NCI-H2171 (cell line): ENCODE data around the gene PGLYRP1.

ENCODE experiments used
- DNase-seq: peaks from one replicate; lab custom pipeline; 2025; lab: John Stamatoyannopoulos, UW

PGLYRP1 gene

DNA sequence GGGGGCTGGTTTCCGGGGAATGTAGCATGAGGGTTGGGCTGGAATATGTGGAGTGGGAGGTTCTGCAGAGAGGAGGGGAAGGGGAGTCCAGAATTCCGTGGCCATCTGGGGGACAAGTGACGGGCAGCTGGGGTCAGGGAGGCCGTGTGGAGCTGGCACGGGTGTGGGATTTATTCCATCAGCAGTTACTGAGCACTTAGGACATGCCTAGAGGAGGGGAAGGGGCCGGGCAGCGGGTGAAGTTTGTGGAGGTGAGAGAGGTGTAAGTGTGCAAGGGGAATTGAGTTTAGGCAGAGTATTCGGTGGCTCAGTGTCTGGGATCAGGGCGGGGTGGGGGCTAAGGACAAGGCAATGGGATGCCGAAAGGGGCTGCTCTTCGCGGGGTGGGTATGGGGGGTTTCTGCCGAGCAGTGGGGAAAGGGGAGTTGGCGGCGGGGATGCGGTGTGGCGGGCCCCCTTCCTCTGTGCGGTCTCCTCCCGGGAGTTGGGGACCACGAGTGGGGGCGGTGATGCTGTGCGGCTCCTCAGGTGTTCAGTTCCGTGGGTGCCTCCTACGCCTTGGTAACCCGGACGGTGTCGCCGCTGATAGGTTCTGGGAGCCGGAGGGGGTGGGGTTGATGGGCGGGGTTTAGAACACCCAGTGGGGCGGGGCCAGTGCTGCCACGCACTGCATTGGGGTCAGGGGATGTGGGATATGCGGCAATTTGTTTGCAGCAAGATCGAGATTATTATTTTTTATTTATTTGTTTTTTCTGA lies 22.2 kb downstream of the PGLYRP1 start:
- peak; percentile 70 for DNase-seq

- DNase-seq: no peak
These were observed 23.2 kb downstream of the PGLYRP1 start for GRCh38 chr19:45999653-46000121.

DNA sequence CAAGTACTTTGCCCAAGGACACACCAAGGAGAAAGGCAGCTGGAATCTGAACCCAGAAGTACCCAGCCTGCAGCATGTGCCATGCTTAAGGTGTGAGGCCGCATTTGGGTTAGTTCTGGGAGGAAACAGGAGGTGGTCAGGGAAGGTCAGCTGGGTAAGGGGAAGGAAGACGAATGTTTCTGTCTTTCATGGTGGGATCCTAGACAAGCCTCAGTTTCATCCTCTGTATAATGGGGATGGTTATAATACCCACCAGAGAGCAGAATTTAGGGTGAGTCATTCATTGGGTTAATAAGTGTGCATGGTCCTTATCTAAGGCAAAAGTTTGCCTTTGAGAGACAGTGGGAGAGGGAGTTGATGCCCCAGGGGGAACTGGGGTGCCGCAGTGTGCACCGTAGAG lies 24.0 kb downstream of the PGLYRP1 start:
- no peak for DNase-seq

- no peak for DNase-seq
These were observed 25.9 kb downstream of the PGLYRP1 start for GRCh38 chr19:45996933-45997332.

DNA sequence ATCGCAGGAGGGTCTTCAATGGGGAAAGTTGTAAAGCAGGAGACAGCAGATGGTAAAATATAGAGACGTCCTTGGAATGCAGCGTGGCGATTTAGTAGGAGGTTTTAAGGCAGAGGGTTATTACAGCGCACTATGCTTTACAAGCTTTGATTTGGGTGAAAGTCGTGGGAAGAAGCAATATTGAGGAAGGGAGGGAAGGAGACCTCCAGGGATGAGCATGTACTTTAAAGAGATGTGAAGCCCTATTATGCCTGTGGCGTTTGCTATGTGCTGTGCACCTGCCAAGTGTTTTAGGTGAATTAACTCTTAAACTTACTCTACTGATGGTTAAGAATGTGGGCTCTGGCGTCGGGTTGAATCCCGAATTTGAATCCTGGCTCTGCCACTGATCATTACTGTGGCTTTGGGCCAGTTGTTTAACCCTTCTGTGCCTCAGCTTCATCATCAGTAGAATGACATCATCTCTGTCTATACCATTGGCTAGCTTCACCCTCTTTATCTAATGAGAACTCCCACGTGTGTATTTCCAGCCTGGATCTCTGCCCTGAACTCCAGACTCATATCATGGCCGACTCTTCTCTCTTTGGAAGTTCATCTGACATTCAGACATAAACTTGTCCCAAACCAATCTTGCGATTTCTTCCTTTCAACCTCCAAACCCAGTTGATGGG lies 27.0 kb downstream of the PGLYRP1 start:
- no peak for DNase-seq

- peak; percentile 98 for DNase-seq
These were observed 27.7 kb downstream of the PGLYRP1 start, which contains the start of gene CCDC61 for GRCh38 chr19:45994998-45995714. Gene CCDC61, plus strand, starts transcription at chr19:45995467. Its CDS starts 7,552 bp downstream, at chr19:46003019.

GRCh38 chr19:45994456-45994997 lies 28.3 kb downstream of the PGLYRP1 start:
- no peak for DNase-seq

DNA sequence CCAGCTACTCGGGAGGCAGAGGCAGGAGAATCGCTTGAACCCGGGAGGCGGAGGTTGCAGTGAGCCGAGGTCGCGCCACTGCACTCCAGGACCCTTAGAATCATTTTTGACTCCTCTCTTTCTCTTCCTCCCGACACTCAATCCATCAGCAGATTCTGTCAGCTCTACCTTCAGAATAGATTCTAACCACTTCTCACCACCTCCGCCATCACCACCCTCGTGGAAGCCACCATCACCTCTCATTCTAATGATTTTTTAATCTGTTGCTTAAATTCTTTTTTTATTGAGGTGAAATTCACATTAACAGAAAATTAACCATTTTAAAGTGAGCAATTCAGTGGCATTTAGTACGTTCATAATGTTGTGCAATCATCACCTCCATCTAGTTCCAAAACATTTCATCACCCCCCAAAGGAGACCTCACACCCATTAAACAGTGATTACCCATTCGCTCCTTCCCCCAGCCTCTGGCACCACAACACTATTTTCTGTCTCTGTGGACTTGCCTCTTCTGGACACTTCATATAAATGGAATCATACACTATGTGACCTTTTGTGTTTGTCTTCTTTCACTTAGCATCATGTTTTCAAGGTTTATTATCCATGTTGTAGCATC lies 32.6 kb downstream of the PGLYRP1 start:
- DNase-seq: no peak

DNA sequence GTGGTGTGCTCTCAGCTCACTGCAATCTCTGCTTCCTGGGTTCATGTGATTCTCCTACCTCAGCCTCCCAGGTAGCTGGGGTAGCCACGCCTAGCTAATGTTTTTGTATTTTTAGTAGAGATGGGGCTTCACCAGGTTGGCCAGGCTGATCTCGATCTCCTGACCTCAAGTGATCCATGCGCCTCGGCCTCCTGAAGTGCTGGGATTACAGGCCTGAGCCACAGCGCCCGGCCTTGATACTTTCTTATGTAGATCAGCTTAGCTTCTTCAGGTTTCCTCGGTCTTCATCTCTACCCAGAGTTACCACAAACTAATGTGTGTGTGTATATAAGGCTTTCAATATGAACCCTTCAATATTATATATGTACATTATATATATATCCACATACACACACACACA lies 37.5 kb downstream of the PGLYRP1 start:
- DNase-seq: no peak

GRCh38 chr19:45981350-45981749 lies 41.5 kb downstream of the PGLYRP1 start:
- DNase-seq: no peak

GRCh38 chr19:45978156-45978555 lies 44.7 kb downstream of the PGLYRP1 start:
- no peak for DNase-seq

DNA sequence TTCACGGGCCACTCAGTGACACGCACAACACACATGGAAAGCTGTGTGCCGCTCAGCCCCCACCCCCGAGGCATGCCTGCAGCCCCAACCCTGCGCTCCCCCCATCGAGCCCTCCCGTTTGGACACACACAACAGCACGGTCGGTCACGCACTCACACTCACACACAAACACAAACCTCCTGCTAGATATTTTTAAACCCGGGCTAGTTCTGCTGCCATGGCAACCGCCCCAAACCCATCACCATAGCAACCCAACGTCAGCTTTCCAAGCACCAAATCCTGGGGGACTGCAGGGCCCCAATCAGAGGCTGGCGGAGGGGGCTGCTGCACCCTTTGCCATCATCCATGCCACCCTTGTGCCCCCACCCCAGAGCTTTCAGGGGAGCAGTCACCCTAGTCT lies 46.7 kb downstream of the PGLYRP1 start:
- peak; percentile 74 for DNase-seq

DNA sequence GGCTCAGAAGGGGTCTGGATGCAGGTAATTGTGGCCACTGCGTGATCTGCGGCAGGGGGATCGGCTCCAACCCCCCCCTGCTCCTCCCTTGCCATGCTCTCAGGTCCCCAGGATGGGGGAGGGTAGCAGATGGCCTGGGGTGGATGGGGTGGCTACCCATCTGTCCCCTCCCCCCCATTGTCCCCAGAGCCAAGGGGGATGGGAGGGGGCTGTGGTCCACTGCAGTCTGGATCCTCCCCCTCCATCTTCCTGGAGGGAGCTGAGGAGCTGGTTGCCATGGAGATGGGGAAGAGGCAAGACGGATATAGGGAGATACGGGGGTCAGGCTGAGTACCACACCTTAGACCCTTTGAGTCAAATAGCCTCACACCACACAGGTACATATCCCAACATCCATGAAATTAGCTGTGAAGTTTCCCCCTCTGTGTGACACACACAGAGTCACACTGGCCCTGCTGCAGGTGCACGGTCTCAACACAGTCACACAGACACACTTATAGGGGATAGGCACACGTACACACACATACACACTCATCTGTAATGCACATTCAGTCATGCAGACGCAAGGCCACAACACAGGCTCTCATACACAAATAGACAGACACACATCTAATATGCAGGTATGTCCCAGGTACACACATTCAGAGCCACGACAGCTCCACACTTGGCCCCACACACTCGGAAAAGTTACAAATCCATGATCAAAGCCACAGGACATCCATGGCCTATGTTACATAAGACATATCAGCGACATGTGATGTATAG lies 47.4 kb downstream of the PGLYRP1 start:
- no peak for DNase-seq

DNA sequence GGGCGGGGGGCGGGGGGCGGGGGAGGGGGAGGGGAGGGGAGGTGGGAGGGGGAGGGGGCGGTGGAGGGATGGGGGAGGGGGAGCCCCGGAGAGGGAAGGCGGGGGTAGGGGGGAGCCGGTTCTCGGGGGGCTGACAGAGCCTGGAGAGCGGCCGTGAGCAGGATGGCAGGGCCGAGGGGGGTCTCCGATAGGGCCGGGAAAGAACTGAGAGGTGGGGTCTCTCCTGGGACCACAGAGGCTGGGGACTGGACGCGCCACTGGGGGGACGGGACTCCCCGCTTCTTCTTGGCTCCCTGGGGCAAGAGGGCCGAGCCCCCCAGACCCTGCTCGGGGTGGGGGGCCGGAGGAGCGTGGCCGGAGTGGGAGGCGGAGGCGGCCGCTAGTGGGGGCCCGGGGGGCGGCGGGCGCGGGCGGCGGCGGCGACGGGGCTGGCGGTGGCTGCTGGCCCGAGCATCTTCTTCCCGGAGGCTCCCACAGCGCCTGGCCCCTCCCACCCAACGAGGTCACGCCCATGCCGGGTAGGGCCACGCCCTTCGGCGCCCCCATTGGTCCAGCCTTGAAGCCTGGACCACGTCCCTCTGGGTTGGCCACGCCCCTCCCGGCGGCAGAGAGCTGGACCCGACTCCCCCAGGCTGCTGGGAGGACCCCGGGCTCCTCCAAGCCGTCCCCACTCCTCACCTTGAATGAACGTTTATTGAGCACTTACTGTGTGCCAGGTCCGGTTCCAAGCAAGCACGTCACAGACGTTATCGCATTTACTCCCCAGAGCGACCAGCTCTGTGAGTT lies 49.1 kb downstream of the PGLYRP1 start, which contains the start of gene NOVA2:
NOVA2 (minus strand) TSS at position 313 of the 786 bp plus-strand sequence. CDS start 514 bp downstream, outside the sequence.
- peak; percentile 80 for DNase-seq

GRCh38 chr19:45972947-45973540 lies 49.8 kb downstream of the PGLYRP1 start:
- no peak for DNase-seq

GRCh38 chr19:45972081-45972946 lies 50.5 kb downstream of the PGLYRP1 start:
- no peak for DNase-seq

DNA sequence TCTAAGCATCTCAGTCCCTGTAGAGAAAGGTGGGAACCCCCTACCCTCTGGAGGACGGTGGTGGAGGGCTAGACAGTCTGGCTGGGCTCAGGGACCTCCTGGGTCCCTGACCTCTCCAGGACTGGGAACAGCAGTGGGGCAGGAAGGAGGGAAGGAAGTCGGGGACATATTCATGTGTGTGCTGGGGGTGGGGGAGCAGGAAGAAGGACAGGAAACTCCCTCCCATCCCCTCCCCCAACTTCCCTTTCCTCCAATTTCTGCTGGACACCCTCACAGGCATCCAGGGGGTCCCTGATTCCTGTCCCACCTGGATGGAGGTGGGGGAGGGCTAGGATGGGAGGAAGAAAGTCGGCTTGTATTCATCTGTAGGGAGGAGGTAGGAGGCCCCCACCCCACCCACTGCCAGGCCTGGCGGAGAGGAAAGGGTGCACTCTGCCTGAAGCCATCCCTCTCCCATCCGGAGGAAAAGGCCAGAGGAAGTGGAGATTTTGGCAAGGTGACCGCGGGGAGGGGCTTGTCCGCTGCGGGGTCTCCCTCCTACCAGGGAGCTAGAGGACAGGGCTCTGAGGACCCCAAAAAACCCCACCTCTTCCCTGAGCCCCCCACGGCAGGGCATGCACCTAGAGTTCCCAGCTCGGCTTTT lies 51.5 kb downstream of the PGLYRP1 start:
- no peak for DNase-seq

GRCh38 chr19:45969676-45970075 lies 53.2 kb downstream of the PGLYRP1 start:
- no peak for DNase-seq
